T1000 (cell line): Measurements from ENCODE around the gene DENND6A.
"Not testable (repeated sequence)": the region's sequence is repeated elsewhere in the genome, so short reads cannot be mapped to it uniquely, and the experiment has no call there.

Experiments
- DNase-seq: peaks from one replicate; lab custom pipeline; 2025; ENCODE audit warnings: mixed read lengths; lab: John Stamatoyannopoulos, UW

Gene DENND6A

GRCh38 chr3:57696801-57697321, 4.0 kb upstream of the DENND6A start:
- no peak for DNase-seq

- no peak for DNase-seq
Measured at GRCh38 chr3:57694146-57694545, 1.3 kb upstream of the DENND6A start.

- not testable (repeated sequence) for DNase-seq
Measured at GRCh38 chr3:57692133-57692395, 813 bp downstream of the DENND6A start.

GRCh38 chr3:57691411-57692132, 1.3 kb downstream of the DENND6A start:
- DNase-seq, result no peak

GRCh38 chr3:57689367-57690053, 3.4 kb downstream of the DENND6A start:
- no peak for DNase-seq

GRCh38 chr3:57688291-57688690, 4.6 kb downstream of the DENND6A start:
- DNase-seq, result no peak

GRCh38 chr3:57683286-57683685, 9.6 kb downstream of the DENND6A start:
- no peak for DNase-seq

GRCh38 chr3:57682284-57682683, 10.6 kb downstream of the DENND6A start:
- no peak for DNase-seq

- DNase-seq, result no peak
Measured at GRCh38 chr3:57681691-57682090, 11.2 kb downstream of the DENND6A start.

GRCh38 chr3:57680046-57680445, 12.8 kb downstream of the DENND6A start:
- no peak for DNase-seq

- no peak for DNase-seq
Measured at GRCh38 chr3:57675530-57675929, 17.3 kb downstream of the DENND6A start.

GRCh38 chr3:57673156-57673555, 19.7 kb downstream of the DENND6A start:
- no peak for DNase-seq

- no peak for DNase-seq
Measured at GRCh38 chr3:57670543-57670942, 22.3 kb downstream of the DENND6A start.

- no peak for DNase-seq
Measured at GRCh38 chr3:57661404-57661803, 31.5 kb downstream of the DENND6A start.

- no peak for DNase-seq
Measured at GRCh38 chr3:57659806-57660439, 33.0 kb downstream of the DENND6A start.

- DNase-seq, result no peak
Measured at GRCh38 chr3:57659004-57659673, 33.7 kb downstream of the DENND6A start.

GRCh38 chr3:57658536-57658935, 34.3 kb downstream of the DENND6A start:
- no peak for DNase-seq

GRCh38 chr3:57655727-57656126, 37.1 kb downstream of the DENND6A start:
- no peak for DNase-seq

GRCh38 chr3:57654267-57654666, 38.6 kb downstream of the DENND6A start:
- no peak for DNase-seq

GRCh38 chr3:57652203-57652602, 40.7 kb downstream of the DENND6A start:
- DNase-seq, result no peak

- no peak for DNase-seq
Measured at GRCh38 chr3:57647292-57647940, 45.5 kb downstream of the DENND6A start.

GRCh38 chr3:57646723-57647122, 46.2 kb downstream of the DENND6A start:
- no peak for DNase-seq
